Fibroblast of the aortic adventitia (primary cell): ENCODE data around the gene UVRAG. TPM values are rescaled to one million over a fixed set of nuclear protein-coding genes. Genes with fewer than 3 reads are reported as not detected.
A peak's percentile ranks its signal among the peaks of the same experiment; 100 is the strongest.

Source experiments
- DNase-seq: peaks from one replicate; pipeline ENCODE4 v3.0.0-alpha.2; 2010; ENCODE audit warnings: low read depth
- H3K4me3 ChIP-seq: 2 replicates; pipeline ENCODE4 v1.5.1; 2011; ENCODE audit warnings: low read depth, mild to moderate bottlenecking, control low read depth, low read length, moderate library complexity
- total RNA-seq: library from RNA; depleted of rRNA; stranded (reverse); fragments of >200 nt; gene quantifications from 2 replicates; pipeline ENCODE4 v1.2.3, GENCODE V29; 2012; ENCODE audit warnings: low replicate concordance
- TF ChIP-seq, protein P1 (sequence below): IDR thresholded peaks from 2 replicates; pipeline ENCODE4 v1.5.1; 2011; ENCODE audit warnings: mild to moderate bottlenecking, low read length, control low read depth, inconsistent platforms; ENCODE audit not compliant: insufficient read depth

Gene UVRAG
- total RNA-seq, 1 donor, result 21.6 TPM

- no peak overlapping the region for H3K4me3 ChIP-seq
- TF ChIP-seq, protein P1, sequence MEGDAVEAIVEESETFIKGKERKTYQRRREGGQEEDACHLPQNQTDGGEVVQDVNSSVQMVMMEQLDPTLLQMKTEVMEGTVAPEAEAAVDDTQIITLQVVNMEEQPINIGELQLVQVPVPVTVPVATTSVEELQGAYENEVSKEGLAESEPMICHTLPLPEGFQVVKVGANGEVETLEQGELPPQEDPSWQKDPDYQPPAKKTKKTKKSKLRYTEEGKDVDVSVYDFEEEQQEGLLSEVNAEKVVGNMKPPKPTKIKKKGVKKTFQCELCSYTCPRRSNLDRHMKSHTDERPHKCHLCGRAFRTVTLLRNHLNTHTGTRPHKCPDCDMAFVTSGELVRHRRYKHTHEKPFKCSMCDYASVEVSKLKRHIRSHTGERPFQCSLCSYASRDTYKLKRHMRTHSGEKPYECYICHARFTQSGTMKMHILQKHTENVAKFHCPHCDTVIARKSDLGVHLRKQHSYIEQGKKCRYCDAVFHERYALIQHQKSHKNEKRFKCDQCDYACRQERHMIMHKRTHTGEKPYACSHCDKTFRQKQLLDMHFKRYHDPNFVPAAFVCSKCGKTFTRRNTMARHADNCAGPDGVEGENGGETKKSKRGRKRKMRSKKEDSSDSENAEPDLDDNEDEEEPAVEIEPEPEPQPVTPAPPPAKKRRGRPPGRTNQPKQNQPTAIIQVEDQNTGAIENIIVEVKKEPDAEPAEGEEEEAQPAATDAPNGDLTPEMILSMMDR, result no peak
- no peak for DNase-seq
Measured at GRCh38 chr11:76159303-76159937, 344.4 kb downstream of the UVRAG start.

GRCh38 chr11:76159983-76160661, 345.1 kb downstream of the UVRAG start:
- TF ChIP-seq, protein P1, result no peak
- H3K4me3 ChIP-seq, result no peak overlapping the region
- no peak for DNase-seq

DNA sequence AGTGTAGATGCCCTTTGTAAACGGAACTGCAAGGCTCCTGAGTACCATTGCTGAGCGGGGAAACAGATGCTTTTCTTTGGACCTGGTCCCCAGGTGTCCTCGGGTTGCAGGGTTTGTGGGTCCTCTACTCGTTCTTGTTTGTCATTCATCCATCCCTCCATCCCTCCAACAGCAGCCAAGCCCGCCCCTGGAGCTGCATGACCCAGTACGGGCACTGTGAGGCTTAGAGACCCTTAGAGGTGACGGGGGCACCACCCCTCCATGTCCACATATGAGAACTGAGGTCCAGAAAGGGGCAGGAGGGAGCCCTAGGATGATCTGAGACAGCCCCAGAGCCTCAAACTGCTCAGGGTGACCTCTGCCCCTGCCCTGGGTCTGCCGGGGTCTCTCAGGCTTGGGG, 345.8 kb downstream of the UVRAG start:
- TF ChIP-seq, protein P1, result no peak
- no peak for DNase-seq
- H3K4me3 ChIP-seq, result no peak overlapping the region

GRCh38 chr11:76161261-76161961, 346.4 kb downstream of the UVRAG start:
- peak; percentile 47 for DNase-seq
- TF ChIP-seq, protein P1, result no peak
- H3K4me3 ChIP-seq, result no peak overlapping the region

- TF ChIP-seq, protein P1, result no peak
- no peak for DNase-seq
- H3K4me3 ChIP-seq, result no peak overlapping the region
Measured at GRCh38 chr11:76162336-76163288, 347.6 kb downstream of the UVRAG start.

DNA sequence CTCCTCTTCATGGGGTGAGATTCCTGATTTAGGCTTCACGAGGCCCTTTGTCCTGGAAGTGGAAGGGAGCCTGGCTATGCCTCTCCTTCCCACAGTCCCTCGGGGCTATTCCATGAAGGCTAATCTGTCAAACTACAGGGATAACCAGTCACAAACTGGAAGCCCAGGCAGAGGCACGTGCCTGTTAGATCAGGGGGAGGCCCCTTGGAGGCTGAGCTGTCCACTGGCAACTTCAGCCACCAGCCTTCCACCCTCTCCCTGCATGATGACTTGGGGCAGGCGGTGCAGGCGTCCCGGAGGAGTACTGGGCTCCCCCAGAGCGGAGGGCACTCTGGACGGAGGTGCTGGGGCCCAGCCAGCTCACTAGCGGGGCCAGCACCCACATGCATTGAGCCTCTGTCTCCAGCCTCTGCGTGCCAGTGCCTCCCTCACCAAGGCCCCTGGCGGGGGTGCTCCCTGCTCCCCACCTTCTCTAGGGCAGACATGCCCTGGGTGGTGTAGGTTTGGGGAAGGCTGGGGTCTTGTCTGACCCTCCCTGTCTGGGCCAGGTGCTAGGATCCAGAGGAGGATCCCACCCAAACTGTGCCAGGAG, 348.4 kb downstream of the UVRAG start:
- no peak for DNase-seq
- TF ChIP-seq, protein P1, result no peak
- no peak overlapping the region for H3K4me3 ChIP-seq
